SIG-M5 (cell line): ENCODE measurements around the gene PACS2.
"Not testable (repeated sequence)": the region's sequence is repeated elsewhere in the genome, so short reads cannot be mapped to it uniquely, and the experiment has no call there.

Experiments
- DNase-seq: peaks from one replicate; lab custom pipeline; 2025; lab: John Stamatoyannopoulos, UW

The PACS2 gene

DNA sequence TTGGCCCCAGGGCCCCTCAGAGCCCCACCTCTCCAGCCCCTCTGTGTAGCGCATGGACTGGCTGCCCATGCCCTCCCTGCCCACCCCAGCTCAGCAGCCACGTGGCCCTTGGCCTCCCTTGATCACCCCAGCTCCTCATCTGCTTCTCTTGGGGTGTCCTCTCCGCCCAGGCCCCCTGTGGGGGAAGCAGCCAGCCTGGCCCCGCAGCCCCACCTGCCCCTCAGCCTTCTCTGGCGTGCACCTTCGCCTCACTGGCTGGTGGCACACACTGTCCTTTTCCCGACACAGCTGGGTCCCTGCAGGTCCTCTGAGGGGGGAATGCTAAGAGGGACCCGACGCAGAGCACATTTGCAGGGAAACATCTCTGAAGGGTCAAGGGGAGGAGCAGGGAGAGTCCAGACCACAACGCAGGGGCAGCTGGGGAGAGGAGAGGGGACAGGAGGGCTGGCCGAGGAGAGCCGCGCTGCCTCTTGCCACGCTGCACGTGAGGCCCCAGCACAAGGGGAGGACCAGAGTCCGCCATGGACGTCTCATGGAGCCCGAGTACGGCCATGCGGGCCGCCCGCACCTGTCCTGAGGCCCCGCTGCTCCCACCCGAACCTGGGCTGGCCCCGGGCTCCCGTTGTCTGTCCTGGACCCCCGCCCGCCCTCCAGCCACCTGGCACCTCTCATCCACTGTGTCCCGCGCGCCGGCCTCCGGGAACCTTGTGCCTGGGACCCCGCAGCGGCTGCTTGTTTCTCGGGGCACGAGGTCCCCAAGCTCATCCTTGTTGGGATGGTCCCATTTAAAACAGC is 36.1 kb downstream of the PACS2 start:
- DNase-seq: no peak

DNA sequence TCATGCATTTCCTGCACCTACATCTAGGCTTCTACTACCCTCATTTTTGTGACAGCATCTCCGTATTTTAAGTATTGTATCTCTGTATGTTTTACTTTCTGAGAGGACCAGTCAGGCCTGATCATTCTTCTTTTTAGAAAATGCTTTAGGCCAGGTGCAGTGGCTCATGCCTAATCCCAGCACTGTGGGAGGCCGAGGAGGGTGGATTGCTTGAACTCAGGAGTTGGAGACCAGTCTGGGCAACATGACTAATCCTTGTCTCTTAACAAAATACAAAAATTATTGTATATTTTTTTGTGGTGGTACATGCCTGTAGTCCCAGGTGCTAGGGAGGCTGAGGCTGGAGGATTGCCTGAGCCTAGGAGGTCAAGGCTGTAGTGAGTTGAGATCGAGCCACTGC is 36.9 kb downstream of the PACS2 start:
- DNase-seq: no peak

DNA sequence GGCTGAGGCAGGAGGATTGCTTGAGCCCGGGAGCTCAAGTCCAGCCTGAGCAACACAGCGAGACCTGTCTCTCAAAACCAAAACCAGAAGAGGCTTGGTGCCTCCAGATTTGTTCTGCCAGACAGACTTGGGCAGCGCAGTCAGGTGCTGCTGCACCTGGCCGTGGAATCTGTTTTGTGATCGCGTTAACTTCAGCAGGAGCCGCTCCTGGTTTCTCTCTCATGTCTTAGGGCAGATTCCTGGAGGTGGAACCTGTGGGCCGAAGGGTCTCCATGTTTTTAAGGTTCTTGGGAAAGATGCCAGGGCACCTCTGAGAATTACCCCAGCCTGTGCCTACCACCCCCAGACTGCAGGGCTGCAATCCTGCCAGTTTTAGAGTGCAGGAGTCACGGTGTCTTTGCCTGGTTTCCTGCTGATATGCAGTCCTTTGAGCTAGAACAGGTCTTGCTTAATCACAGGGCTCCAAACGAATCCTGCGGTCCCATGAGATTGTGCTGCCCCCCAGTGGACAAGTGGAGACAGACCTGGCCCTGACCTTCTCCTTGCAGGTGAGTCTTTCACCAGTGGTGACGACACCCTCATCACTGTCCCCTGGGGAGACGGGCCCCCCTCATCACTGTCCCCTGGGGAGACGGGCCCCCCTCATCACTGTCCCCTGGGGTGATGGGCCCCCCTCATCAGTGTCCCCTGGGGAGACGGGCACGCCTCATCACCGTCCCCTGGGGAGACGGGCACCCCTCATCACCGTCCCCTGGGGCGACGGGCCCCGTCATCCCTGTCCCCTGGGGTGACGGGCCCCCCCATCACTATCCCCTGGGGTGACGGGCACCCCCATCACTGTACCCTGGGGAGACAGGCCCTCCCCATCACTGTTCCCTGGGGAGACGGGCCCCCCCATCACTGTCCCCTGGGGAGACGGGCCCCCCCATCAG is 37.6 kb downstream of the PACS2 start:
- peak; percentile 47 for DNase-seq

DNA sequence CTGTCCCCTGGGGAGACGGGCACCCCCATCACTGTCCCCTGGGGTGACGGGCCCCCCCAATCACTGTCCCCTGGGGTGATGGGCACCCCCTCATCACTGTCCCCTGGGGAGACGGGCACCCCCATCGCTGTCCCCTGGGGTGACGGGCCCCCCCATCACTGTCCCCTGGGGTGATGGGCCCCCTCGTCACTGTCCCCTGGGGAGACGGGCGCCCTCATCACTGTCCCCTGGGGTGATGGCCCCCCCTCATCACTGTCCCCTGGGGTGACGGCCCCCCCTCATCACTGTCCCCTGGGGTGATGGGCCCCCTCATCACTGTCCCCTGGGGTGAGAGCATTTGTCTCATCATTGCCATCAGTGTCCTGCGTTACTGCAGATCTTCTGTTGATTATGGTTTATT is 38.6 kb downstream of the PACS2 start:
- DNase-seq: no peak

DNA sequence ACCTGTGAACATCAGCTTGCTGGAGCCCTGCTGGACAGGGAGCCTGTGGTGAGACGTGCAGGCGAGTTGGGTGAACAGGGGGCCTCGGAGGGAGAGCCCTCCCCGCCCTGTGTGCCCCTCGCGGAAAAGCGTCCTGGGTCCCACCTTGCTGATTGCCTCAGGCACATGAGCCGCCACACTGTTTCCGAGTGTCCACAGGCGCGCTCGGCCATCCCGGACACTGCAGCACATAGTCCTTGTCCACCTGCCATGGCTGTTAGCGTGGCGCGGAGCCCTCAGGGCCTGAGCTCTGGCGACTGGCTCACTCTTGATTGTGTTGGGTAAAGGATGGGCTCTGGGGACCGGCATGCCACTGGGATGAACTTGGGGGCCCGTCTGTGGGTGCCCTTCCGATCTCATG is 40.0 kb downstream of the PACS2 start:
- DNase-seq: no peak

DNA sequence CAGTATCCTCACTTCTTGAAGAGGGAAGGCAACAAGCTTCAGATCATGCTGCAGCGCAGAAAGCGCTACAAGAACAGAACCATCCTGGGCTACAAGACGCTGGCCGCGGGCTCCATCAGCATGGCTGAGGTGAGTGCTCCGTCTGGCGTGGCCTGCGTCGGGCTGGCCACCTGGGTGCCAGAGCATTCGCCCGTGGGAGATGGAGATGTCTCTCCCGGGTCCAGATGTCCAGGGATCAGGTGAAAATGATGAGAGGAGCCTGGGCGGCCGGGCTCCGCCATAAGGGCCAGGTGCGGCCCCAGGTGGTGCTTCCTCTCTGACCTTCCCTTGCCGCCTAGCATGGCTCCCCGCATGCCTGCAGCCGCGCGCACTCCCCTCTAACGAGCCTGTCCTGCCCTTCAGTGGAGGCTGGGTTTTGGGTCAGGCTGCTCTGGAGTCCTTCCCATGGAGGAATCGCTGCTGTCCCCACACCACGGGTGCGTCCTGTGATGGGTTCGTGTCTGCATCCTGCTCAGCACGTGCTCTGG is 40.6 kb downstream of the PACS2 start:
- DNase-seq: no peak

DNA sequence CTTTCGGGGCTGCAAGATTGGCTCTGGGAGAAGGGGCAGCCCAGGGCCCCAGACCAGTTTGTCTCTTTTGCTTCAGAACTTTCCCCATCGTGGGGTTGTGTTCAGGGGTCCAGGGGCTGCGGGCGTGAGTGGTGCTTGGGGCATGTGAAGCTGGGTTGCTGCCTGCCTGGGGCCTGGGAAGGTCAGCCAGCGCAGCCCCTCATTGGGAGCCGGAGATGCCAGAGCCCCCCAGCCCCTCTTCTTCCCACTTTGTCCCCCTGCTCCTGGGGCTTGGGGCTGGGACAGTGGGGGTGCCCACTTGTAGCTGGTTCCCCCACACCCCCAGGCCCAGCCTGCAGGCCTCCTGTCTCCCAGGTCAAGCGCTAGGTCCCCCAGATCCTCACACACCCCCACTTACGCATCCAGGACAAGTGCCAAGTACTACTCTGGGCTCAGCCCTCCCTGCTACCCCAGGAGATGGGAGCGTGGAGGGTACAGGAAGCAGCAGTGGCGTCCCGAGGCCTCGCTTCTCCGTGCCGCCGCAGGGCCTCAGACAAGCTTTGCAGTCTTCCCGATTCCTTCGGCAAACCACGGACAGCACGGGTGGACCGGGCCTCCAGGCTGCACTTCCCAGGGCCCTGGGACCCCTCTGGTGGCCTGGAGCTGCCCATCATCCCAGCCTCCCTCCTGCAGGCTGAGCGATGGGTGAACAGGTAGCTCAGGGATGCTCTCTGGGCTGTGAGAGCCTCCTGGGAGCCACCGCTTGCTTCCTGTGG is 41.5 kb downstream of the PACS2 start:
- no peak for DNase-seq

DNA sequence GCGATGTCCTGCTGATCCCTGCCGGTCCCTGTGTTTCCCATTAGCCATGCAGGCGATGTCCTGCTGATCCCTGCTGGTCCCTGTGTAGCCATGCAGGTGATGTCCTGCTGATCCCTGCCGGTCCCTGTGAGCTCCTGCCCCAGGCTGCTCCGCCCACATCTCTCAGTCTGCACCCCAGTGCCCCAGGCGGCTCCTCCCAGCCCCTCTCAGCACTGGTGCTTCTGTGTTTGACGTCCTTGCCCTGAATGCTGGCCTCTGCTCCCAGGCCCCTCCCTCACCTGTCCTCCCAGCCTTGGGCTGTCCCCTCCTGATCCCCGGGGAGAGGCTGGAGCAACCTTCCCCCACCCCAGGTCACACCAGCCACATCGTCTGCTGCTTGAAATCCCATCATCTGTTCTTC is 42.4 kb downstream of the PACS2 start:
- no peak for DNase-seq

DNA sequence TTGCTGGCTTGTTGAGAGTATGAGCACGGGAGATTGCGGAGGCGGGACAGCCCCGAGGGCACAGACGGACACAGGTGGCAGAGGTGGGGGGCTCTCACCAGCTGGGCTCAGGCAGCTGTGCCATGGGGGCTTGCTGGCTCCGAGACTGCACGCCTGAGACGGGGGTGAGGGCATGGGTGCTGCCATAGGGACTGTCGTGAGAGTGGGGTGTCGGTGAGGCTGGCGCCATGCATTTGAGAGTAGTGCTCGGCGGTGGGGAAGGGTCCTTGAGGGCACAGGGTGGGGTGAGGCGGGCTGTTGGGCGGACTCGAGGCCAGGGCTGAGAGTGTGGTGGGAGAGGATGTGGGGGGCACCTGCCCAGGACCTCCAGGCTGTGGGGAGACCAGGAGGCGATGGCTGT is 43.1 kb downstream of the PACS2 start:
- no peak for DNase-seq

DNA sequence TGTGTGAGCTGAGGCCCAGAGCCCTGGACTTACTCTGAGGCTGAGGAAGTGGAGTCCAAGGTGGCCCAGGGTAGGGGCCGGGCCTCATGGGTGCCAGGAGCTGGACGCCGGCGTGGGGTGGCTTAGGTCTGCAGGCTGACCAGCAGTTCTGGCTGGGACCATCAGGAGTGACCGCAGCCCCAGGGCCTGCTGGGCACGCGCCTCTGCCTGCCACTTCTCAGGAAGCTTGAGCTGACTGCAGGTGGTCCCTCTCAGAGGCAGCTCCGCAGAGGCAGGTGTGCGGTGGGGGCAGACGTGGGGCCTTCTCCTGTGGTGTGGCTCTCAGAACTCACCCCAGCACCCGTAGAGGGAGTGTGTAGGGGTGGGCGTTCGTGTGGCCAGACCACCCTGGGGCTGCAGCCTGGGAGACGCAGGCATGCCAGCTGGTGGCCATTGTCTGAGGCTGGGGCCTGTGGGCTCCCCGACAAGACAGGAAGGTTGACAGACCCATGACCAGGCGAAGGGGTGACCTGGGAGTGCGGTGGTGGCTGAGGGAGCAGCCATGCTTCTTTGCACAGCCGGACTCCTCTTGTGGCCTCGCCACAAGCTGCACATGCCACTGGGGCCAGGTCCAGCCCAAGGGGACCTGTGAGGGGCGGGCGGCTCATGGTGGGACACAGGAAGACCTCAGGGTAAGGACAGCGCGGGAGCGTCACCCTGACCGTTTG is 43.7 kb downstream of the PACS2 start:
- DNase-seq: no peak

DNA sequence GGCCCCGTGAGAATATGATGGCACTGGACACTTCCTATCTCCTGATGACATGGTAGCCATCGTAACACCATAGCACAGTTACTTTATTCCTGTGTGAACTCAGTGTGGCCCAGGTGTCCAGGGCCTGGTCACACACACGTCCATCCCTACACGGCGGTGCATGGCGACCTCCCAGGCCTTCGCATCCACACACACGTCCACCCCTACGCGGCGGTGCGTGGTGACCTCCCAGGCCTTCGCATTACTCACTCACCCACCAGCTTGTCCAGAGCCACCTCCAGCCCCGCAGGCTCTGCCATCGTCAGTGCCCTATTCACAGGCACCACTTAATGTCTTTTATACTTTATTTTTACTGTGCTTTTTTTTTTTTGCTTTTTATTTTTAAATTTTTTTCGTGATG is 44.4 kb downstream of the PACS2 start:
- DNase-seq: no peak

DNA sequence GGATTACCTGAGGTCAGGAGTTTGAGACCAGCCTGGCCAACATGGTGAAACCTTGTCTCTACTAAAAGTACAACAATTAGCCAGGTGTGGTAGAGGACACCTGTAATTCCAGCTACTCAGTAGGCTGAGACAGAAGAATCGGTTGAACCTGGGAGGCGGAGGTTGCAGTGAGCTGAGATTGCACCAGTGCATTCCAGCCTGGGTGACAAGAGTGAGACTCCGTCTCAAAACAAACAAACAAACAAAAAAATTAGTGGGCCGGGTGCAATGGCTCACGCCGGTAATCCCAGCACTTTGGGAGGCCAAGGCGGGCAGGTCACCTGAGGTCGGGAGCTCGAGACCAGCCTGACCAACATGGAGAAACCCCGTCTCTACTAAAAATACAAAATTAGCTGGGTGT is 46.9 kb downstream of the PACS2 start:
- not testable (repeated sequence) for DNase-seq

DNA sequence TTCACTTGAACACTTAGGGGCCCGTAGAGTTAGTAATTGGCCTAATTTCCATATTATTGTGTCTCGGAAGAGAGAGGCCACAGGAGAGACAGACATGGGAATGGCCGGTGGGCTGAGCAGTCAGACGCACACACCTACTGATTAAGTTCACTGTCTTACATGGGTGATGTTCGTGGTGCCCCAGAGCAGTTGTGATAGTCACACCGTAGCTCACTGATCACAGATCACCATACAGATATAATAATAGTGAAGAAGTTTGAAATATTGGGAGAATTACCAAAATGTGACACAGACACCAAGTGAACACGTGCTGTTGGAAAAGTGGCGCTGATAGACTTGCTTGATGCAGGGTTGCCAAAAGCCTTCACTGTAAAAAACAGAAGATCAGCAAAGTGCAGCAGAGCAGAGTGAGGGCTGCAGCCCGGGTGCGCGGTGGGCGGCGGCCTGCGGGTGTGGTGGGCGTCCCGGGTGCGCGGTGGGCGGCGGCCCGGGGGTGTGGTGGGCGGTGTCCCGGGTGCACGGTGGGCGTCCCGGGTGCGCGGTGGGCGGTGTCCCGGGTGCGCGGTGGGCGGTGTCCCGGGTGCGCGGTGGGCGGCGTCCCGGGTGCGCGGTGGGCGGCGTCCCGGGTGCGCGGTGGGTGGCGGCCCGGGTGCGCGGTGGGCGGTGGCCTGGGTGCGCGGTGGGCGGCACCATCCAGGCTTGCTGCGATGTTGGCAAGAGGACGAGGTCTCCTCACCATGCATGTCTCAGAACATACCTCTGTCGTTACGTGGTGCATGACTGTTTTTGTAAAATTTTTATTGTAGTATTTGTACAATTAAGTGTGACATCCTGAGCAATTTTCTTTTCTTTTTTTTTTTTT is 49.5 kb downstream of the PACS2 start:
- no peak for DNase-seq

DNA sequence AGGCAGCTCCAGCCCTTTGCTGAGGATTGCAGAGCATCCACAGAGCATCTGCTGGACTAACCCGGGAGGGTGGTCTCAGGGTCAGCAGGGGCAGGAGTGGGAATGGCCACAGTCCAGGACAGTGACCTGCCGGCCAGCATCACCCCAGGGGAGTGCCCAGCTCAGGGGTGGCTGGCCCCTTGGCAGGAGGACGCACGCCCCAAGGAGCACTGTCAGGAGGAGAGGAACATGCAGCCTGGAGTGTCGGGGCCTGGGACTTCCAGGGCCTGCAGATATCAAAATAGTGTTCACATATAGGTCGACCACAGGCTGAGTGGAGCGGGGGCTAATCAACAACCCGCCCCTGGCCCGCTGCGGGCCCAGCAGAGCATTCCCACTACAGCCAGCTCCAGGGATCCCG is 50.6 kb downstream of the PACS2 start:
- no peak for DNase-seq

DNA sequence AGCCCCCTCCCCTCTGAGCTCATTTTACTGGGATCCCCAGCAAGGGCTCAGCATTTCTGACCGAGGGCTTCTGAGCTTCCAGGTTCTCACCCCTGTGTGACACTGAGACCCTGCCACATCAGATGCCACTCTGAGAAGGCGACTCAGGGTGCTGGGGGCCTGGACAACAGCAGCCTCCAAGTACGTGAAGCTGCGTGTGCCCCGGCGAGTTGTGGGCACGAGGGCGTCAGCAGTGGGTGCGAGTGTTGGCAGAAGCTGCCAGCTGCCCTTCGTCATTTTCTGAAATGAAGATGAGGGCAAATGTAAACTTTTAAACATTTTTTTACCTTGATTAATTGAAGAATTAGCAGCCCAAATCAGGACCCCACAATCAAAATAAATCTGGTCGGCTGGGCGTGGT is 51.1 kb downstream of the PACS2 start:
- DNase-seq: no peak

DNA sequence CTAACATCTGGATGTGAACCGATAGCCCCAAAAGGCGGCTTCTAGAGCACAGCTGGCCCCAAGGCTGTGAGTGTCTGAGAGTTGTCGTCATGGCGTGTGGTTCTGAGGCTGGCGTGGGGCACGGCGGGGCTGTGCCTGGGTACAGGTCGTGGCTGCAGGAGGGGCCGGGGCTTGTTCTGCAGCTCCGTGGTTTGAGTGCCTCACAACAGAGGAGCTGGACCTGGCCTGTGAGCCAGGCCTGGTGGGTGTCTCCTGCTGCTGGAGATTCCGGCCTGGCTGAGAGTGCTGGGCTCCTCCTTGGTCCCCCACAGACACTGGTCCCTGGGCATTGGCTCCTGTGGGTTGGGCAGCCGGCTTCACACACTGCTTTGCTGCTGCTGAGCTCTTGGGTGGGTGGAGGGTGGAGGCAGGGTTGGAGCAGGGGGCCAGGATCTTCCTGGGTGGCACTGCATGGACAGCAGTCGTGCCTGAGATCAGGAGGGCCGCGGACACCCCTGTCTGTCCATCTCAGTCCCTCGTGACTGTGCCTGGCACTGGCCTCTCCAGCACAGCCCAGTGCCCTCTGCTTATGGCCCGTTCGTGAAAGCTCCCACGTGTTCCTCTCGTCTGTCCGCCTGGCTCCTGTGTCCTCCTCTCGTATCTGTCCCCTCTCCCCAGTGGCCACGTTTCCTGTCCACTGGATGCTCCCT is 52.0 kb downstream of the PACS2 start:
- DNase-seq: no peak

DNA sequence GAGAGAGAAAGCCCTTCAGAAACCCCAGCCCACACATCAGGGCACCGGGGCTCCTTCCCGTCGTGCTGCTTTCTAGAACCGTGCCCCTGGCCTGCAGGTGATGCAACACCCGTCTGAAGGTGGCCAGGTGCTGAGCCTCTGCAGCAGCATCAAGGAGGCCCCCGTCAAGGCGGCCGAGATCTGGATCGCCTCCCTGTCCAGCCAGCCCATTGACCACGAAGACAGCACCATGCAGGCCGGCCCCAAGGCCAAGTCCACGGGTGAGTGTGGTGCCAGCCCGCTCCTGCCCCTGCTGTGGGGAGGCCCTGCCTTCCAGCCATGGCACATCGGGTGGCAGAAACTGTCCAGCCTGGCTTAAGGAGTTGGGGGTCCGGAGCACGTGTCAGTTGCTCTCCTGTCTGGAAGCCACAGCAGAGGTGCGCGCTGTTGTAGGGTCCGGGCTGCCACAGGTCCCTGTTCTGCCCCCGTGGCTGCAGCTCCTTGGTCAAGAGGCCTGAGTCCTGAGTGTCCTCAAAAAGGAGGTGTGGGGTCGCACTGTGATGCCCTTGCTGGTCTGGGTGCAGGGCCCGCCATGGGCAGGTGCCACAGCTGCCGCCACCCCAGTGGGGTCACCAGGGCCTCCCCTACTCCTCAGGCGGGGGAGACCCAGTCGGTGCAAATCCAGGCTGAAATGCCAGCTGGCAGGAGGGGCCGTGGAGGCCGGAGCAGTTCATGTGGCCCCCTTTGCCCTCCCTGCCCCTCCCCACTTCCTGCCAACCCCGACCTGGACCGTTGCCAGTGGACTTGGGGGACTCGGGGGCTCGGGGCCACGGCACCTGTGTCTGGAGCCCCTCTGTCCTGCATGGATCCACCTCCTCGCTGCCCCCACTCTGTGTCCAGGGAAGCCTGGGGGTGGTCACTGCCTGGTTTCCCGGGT is 52.8 kb downstream of the PACS2 start:
- DNase-seq: no peak

DNA sequence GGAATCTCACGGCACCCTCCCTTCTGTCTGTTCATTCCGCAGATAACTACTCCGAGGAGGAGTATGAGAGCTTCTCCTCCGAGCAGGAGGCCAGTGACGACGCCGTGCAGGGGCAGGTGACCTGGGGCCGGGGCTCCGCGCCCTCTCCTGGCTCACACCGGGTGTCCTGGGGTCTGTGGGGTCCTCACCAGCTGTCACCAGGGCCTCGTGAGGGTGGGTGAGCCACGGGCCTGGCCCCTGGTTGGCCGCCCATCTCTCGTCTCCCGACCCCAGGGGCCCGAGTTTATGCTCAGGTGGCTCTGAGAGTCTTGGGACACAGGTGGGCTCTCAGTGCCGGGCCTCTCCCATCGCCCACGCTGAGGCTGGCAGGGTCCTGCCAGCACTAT is 53.5 kb downstream of the PACS2 start:
- no peak for DNase-seq

DNA sequence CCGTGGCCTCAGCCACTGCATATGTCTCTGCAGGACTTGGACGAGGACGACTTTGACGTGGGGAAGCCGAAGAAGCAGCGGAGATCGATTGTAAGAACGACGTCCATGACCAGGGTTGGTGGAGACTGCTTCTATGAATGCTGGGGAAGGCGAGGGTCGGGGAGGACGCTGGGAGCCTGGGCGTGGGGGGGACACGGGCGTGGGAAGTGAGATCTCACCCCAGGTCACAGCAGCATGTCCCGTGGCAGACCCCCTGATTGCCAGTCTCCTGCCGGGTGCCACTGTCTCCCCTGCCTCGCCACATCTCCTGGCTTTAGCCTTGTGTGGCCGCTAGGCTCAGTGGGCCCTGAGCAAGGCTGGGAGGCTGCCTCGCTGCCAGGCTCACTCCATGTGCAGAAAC is 53.9 kb downstream of the PACS2 start:
- no peak for DNase-seq
